Retinal pigment epithelial cell (primary cell): Measurements from ENCODE around the gene DDAH2.
A peak's percentile ranks its signal among the peaks of the same experiment; 100 is the strongest.

ENCODE experiments used
- DNase-seq: peaks from one replicate; pipeline ENCODE4 v3.0.0-alpha.2; 2010; ENCODE audit warnings: low read depth
- H3K4me3 ChIP-seq: 2 replicates; pipeline ENCODE4 v1.5.1; 2011; ENCODE audit warnings: mild to moderate bottlenecking, low read length, control low read depth, moderate library complexity
- CTCF ChIP-seq: conservative IDR thresholded peaks from 2 replicates; pipeline ENCODE4 v1.5.1; 2011; ENCODE audit warnings: low read depth, low read length, control low read depth, inconsistent platforms

DDAH2 gene

GRCh38 chr6:31718265-31718664 is 10.8 kb downstream of the DDAH2 start:
- DNase-seq: no peak
- no peak for TF ChIP-seq CTCF
- H3K4me3 ChIP-seq: no peak overlapping the region

- H3K4me3 ChIP-seq: no peak overlapping the region
- DNase-seq: no peak
- no peak for TF ChIP-seq CTCF
Observed at GRCh38 chr6:31717499-31718222, 11.4 kb downstream of the DDAH2 start.

- no peak for DNase-seq
- no peak for TF ChIP-seq CTCF
- H3K4me3 ChIP-seq: no peak within 1 kb of the TSS
Observed at GRCh38 chr6:31715022-31715958, 13.8 kb downstream of the DDAH2 start, which contains the start of gene LY6G6D. Gene LY6G6D (plus strand): TSS chr6:31715348. CDS start chr6:31715356, 8 bp downstream.

GRCh38 chr6:31713991-31714684 is 15.0 kb downstream of the DDAH2 start:
- no peak for TF ChIP-seq CTCF

GRCh38 chr6:31713465-31713864 is 15.6 kb downstream of the DDAH2 start:
- TF ChIP-seq CTCF: no peak
- no peak for DNase-seq
- H3K4me3 ChIP-seq: no peak overlapping the region

More at GRCh38 chr6:31713991-31714684, 15.0 kb downstream of the DDAH2 start:
- H3K4me3 ChIP-seq: no peak overlapping the region
- no peak for DNase-seq

GRCh38 chr6:31712296-31712695 is 16.8 kb downstream of the DDAH2 start:
- no peak overlapping the region for H3K4me3 ChIP-seq
- TF ChIP-seq CTCF: peak; percentile 43
- DNase-seq: no peak
